Peyer's patch (tissue), 4 donors: ENCODE measurements around the gene BAD.

Experiments
- POLR2A ChIP-seq, 2 donors: fragments of 450-650 bp; IDR thresholded peaks; one replicate each; pipeline ENCODE4 v1.5.1; 2017; ENCODE audit warnings: antibody characterized with exemption in 2 of 2, mild to moderate bottlenecking in 2 of 2, moderate library complexity in 2 of 2
- TF ChIP-seq, protein P1 (sequence below), 6 experiments: fragments of 450-650 bp in 4 of 6; fragments of 200-600 bp in 2 of 6; sonication (generic) in 1 of 6; IDR thresholded peaks; one replicate each; pipeline ENCODE4 v1.5.1; 2017 to 2019; ENCODE audit warnings: antibody characterized with exemption in 6 of 6, mild to moderate bottlenecking in 3 of 6, moderate library complexity in 1 of 6

DNA sequence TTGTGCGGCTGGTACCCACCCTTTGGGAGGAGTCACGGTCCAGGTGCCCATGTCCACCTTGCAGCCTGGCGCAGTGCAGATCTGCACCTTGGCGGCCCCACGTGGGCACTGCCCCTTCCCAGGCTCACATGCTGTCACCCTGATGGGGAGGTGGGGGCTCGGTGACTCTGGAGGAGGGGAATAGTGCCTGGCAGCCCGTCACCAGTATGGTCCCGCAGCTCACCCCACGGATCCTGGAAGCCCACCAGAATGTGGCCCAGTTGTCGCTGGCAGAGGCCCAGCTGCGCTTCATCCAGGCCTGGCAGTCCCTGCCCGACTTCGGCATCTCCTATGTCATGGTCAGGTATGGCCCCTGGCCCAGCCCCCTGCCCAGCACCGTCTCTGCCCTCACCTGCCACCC, 63.7 kb downstream of the BAD start:
- TF ChIP-seq, protein P1, sequence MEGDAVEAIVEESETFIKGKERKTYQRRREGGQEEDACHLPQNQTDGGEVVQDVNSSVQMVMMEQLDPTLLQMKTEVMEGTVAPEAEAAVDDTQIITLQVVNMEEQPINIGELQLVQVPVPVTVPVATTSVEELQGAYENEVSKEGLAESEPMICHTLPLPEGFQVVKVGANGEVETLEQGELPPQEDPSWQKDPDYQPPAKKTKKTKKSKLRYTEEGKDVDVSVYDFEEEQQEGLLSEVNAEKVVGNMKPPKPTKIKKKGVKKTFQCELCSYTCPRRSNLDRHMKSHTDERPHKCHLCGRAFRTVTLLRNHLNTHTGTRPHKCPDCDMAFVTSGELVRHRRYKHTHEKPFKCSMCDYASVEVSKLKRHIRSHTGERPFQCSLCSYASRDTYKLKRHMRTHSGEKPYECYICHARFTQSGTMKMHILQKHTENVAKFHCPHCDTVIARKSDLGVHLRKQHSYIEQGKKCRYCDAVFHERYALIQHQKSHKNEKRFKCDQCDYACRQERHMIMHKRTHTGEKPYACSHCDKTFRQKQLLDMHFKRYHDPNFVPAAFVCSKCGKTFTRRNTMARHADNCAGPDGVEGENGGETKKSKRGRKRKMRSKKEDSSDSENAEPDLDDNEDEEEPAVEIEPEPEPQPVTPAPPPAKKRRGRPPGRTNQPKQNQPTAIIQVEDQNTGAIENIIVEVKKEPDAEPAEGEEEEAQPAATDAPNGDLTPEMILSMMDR (IDR thresholded peaks at IDR 0.05) = no peak
- TF ChIP-seq POLR2A (IDR thresholded peaks at IDR 0.05) = no peak
